Thyroid gland (tissue), 4 donors: ENCODE data around the gene CEACAM1. TPM values are rescaled to one million over a fixed set of nuclear protein-coding genes. Genes with fewer than 3 reads are reported as not detected.

ENCODE experiments used
- DNase-seq, 2 donors: peaks; one replicate each; pipeline ENCODE4 v3.0.0-alpha.2; 2019
- H3K27ac ChIP-seq, 3 donors: fragments of 200-600 bp; sonication (generic); 1 replicate in 2 of 3; 2 replicates in 1 of 3; pipeline ENCODE4 v1.5.1; 2016 to 2019; ENCODE audit warnings: mild to moderate bottlenecking in 1 of 3, moderate library complexity in 1 of 3
- H3K27me3 ChIP-seq: fragments of 200-600 bp; sonication (generic); one replicate; pipeline ENCODE4 v1.5.1; 2019
- H3K36me3 ChIP-seq, 2 donors: fragments of 200-600 bp; sonication (generic); one replicate each; pipeline ENCODE4 v1.5.1; 2016 to 2019
- H3K4me1 ChIP-seq, 2 donors: fragments of 200-600 bp; sonication (generic); one replicate each; pipeline ENCODE4 v1.5.1; 2017 to 2019
- H3K4me3 ChIP-seq, 3 donors: fragments of 200-600 bp; sonication (generic); replicated peaks in 1 of 3; 1 replicate in 2 of 3; 2 replicates in 1 of 3; pipeline ENCODE4 v1.5.1; 2016; ENCODE audit warnings: mild to moderate bottlenecking in 1 of 3
- H3K9me3 ChIP-seq: fragments of 200-600 bp; sonication (generic); one replicate; pipeline ENCODE4 v1.5.1; 2017
- CTCF ChIP-seq, 6 experiments: fragments of 200-600 bp in 3 of 6; fragments of 450-650 bp in 3 of 6; sonication (generic) in 3 of 6; IDR thresholded peaks; one replicate each; pipeline ENCODE4 v1.5.1; 2016 to 2019; ENCODE audit warnings: antibody characterized with exemption in 6 of 6, mild to moderate bottlenecking in 2 of 6, inconsistent platforms in 1 of 6, moderate library complexity in 1 of 6
- POLR2A ChIP-seq, 2 donors: fragments of 450-650 bp; IDR thresholded peaks; one replicate each; pipeline ENCODE4 v1.6.1; 2017; ENCODE audit warnings: antibody characterized with exemption in 2 of 2, mild to moderate bottlenecking in 2 of 2, moderate library complexity in 1 of 2
- WGBS, 2 donors: methylation state at CpG; one replicate each; pipeline ENCODE4 v1.1.5; 2017; 5-methylcytosine and 5-hydroxymethylcytosine counted together
- intact Hi-C: fragments of 100-400 bp; cut with DNase I; formaldehyde crosslinking; loops from one replicate; pipeline ENCODE4 v1.15.1; 2023
- total RNA-seq, 4 donors: library from RNA; depleted of rRNA; stranded (reverse); fragments of >200 nt; gene quantifications; one replicate each; pipeline ENCODE4 v1.2.3, GENCODE V29; 2016

Gene CEACAM1
- total RNA-seq, 4 donors from 2014 or later, result 2.1 to 21.5 (median 3.6) TPM

- TF ChIP-seq POLR2A (IDR thresholded peaks at IDR 0.05), result no peak
- TF ChIP-seq CTCF (IDR thresholded peaks at IDR 0.05), result no peak
- Histone ChIP-seq H3K27ac (no peak overlapping the region), H3K4me3 (no peak overlapping the region), H3K9me3 (no peaks in the 10 kb centered on the region), H3K4me1 (peaks cover 5 to 9% of the 10 kb centered on the region in 2 donors), H3K36me3 (no peaks in the 10 kb centered on the region), H3K27me3 (no peaks in the 10 kb centered on the region)
- intact Hi-C loops, result no loop called here
- WGBS, 2 donors, result 69 to 73% methylated on average over 8 of the region's 8 CpGs
- no peak for DNase-seq
These were observed 58.7 kb downstream of the CEACAM1 start for GRCh38 chr19:42469311-42470235.

GRCh38 chr19:42468273-42468796, 59.9 kb downstream of the CEACAM1 start:
- Histone ChIP-seq H3K27me3 (no peaks in the 10 kb centered on the region), H3K4me3 (no peak overlapping the region), H3K9me3 (no peaks in the 10 kb centered on the region), H3K36me3 (no peaks in the 10 kb centered on the region), H3K27ac (no peak overlapping the region), H3K4me1 (peaks cover 5 to 9% of the 10 kb centered on the region in 2 donors)
- TF ChIP-seq CTCF (IDR thresholded peaks at IDR 0.05) (no peak), POLR2A (IDR thresholded peaks at IDR 0.05) (no peak)
- intact Hi-C loops, result no loop called here
- 59 to 74% methylated on average over 3 of the region's 3 CpGs for WGBS, 2 donors
- no peak for DNase-seq

GRCh38 chr19:42467183-42467760, 61.0 kb downstream of the CEACAM1 start:
- no peak overlapping the region for H3K27ac ChIP-seq
- no peak for DNase-seq
- WGBS, 2 donors, result 73 to 78% methylated on average over 5 of the region's 5 CpGs
- no peaks in the 10 kb centered on the region for H3K9me3 ChIP-seq
- no peak overlapping the region for H3K4me3 ChIP-seq
- no peaks in the 10 kb centered on the region for H3K36me3 ChIP-seq
- H3K4me1 ChIP-seq, result peaks cover 5 to 9% of the 10 kb centered on the region in 2 donors
- TF ChIP-seq CTCF (IDR thresholded peaks at IDR 0.05) (no peak), POLR2A (IDR thresholded peaks at IDR 0.05) (no peak)
- intact Hi-C loops, result no loop called here
- H3K27me3 ChIP-seq, result no peaks in the 10 kb centered on the region

GRCh38 chr19:42466521-42467182, 61.6 kb downstream of the CEACAM1 start:
- no peak for TF ChIP-seq POLR2A (IDR thresholded peaks at IDR 0.05)
- no peak for TF ChIP-seq CTCF (IDR thresholded peaks at IDR 0.05)
- Histone ChIP-seq H3K27me3 (no peaks in the 10 kb centered on the region), H3K4me1 (peaks cover 0 to 5% of the 10 kb centered on the region in 2 donors), H3K27ac (peak overlapping the region in 1 of 3 donors; percentile 17), H3K36me3 (no peaks in the 10 kb centered on the region), H3K4me3 (no peak overlapping the region), H3K9me3 (no peaks in the 10 kb centered on the region)
- intact Hi-C loops, result no loop called here
- WGBS, 2 donors, result 70 to 79% methylated on average over 5 of the region's 5 CpGs
- no peak for DNase-seq
